ENCODE measurements around the gene LRRC27.

DNA sequence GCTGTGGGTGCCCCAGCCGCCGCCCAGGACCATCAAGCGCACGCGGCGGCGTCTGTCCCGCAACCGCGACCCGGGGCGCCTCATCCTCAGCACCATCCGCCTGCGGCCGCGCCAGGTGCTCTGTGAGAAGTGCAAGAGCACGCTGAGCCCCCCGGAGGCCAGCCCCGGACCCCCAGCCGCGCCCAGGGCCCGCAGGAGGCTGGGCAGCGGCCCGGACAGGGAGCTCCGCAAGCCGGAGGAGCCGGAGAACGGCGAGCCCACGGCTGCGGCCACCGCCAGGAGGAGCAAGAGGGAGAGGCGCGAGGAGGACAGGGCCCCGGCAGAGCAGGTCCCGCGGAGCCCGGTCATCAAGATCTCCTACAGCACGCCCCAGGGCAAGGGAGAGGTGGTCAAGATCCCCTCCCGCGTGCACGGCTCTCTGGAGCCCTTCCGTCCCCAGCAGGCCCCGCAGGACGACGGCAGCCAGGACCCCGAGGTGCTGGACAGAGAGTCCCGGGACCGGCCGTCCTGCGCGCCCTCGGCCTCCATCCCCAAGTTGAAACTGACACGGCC lies 73.0 kb downstream of the LRRC27 start:
- TF ChIP-seq CTCF (IDR thresholded peaks at IDR 0.05; ENCODE audit: insufficient read depth, low read length) (no peak), GABPA (IDR thresholded peaks at IDR 0.05; ENCODE audit: low read depth) (no peak), POLR2AphosphoS5 (IDR thresholded peaks at IDR 0.05; ENCODE audit: low read depth) (no peak), SPI1 (IDR thresholded peaks at IDR 0.05; ENCODE audit: borderline replicate concordance, low read depth) (no peak)
- TF ChIP-seq, protein P1, sequence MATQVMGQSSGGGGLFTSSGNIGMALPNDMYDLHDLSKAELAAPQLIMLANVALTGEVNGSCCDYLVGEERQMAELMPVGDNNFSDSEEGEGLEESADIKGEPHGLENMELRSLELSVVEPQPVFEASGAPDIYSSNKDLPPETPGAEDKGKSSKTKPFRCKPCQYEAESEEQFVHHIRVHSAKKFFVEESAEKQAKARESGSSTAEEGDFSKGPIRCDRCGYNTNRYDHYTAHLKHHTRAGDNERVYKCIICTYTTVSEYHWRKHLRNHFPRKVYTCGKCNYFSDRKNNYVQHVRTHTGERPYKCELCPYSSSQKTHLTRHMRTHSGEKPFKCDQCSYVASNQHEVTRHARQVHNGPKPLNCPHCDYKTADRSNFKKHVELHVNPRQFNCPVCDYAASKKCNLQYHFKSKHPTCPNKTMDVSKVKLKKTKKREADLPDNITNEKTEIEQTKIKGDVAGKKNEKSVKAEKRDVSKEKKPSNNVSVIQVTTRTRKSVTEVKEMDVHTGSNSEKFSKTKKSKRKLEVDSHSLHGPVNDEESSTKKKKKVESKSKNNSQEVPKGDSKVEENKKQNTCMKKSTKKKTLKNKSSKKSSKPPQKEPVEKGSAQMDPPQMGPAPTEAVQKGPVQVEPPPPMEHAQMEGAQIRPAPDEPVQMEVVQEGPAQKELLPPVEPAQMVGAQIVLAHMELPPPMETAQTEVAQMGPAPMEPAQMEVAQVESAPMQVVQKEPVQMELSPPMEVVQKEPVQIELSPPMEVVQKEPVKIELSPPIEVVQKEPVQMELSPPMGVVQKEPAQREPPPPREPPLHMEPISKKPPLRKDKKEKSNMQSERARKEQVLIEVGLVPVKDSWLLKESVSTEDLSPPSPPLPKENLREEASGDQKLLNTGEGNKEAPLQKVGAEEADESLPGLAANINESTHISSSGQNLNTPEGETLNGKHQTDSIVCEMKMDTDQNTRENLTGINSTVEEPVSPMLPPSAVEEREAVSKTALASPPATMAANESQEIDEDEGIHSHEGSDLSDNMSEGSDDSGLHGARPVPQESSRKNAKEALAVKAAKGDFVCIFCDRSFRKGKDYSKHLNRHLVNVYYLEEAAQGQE (IDR thresholded peaks at IDR 0.05; ENCODE audit: insufficient replicate concordance, low read depth) = no peak

Data from HL-60 (cell line).